ENCODE measurements around the gene CARMIL1. TPM values are rescaled to one million over a fixed set of nuclear protein-coding genes. Genes with fewer than 3 reads are reported as not detected.

Gene CARMIL1
- total RNA-seq, 3 donors from 2014 or later: 1.2 to 1.9 (median 1.2) TPM

DNA sequence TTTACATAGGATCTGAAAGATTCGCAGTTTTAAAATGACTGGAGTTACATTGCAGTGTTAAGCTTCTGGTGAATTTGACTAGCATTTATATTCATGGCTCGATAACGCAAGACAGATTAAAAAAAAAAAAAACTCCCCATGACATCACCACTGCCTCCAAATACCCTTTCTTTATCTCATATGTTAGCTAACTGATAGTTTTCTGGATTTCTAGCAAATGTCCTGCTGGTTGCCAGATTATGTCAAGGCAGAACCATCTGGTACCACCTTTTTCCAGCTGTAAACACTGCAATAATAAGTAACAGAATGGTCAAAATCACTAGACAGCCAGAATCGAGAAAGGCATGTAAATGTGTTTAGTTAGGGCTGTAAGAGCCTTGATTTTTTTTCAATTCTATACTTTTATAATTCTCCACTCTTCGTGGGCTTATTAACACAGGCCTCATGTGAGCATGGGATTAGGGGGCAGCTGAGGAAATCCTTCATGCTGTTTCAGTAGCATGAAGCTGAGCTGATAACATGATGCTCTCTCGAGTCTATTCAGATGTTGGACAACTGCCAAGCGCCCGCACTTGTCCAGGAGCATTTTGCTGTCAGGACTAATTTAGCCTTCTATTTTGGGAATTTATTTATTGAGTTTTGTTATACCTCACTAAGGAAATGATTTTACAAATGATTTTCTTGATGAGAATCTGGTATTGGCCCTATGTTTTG is 206.8 kb downstream of the CARMIL1 start:
- no peak overlapping the region for H3K4me3 Mint-ChIP-seq
- H3K27me3 Mint-ChIP-seq (ENCODE audit: low read depth): no peaks in the 10 kb centered on the region
- DNase-seq: no peak
- H3K9me3 Mint-ChIP-seq: no peaks in the 10 kb centered on the region
- peaks cover 4% of the 10 kb centered on the region for H3K4me1 Mint-ChIP-seq (ENCODE audit: low read depth)
- ATAC-seq: no peak
- H3K36me3 Mint-ChIP-seq (ENCODE audit: insufficient read depth): peaks cover 9% of the 10 kb centered on the region

DNA sequence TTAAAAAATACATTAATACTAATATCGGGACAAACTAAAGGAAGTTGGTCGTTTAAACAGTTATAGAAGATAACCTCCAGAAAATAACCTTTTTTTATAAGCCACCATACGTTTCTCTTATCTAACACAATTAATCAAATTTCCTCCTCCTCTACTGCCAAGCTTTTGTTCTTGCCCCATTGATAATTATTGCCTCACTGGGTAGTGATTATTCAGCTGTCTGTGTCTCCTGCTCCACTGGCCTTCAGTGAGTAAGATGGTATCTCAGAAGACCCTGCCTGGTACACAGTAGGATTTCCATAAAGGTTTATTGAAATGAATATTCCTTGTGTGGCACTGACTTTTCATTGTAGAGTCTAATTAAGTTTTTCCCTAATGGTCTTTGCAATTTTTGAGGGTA is 207.4 kb downstream of the CARMIL1 start:
- Mint-ChIP-seq H3K4me1 (ENCODE audit: low read depth) (peaks cover 4% of the 10 kb centered on the region), H3K27me3 (ENCODE audit: low read depth) (no peaks in the 10 kb centered on the region), H3K36me3 (ENCODE audit: insufficient read depth) (peaks cover 9% of the 10 kb centered on the region), H3K4me3 (no peak overlapping the region), H3K9me3 (no peaks in the 10 kb centered on the region)
- ATAC-seq (no peak), DNase-seq (no peak)

DNA sequence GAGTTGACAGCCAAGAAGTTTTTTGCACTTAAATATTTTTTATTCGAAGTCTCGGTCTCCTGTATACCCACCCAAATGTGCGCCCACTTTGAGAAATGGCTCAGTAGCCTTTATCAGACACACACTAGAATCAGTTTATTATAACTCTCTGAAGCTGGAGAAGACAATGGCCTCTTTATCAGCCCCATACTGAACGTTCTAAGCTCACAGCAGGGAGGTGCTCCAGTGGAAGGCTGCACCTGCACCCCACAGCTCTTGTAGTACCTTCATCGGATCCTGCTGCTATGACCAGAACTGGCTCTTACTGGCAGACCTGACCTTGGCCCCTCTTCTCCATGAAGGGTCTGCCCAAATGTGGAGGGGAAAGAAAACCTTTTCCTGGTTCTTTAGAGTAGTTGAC is 207.8 kb downstream of the CARMIL1 start:
- Mint-ChIP-seq H3K27me3 (ENCODE audit: low read depth) (no peaks in the 10 kb centered on the region), H3K4me1 (ENCODE audit: low read depth) (peaks cover 4% of the 10 kb centered on the region), H3K36me3 (ENCODE audit: insufficient read depth) (peaks cover 9% of the 10 kb centered on the region), H3K9me3 (no peaks in the 10 kb centered on the region), H3K4me3 (no peak overlapping the region)
- no peak for ATAC-seq
- DNase-seq: no peak

- no peaks in the 10 kb centered on the region for H3K27me3 Mint-ChIP-seq (ENCODE audit: low read depth)
- peaks cover 4% of the 10 kb centered on the region for H3K4me1 Mint-ChIP-seq (ENCODE audit: low read depth)
- no peaks in the 10 kb centered on the region for H3K9me3 Mint-ChIP-seq
- ATAC-seq (no peak), DNase-seq (no peak)
- H3K4me3 Mint-ChIP-seq: no peak overlapping the region
- H3K36me3 Mint-ChIP-seq (ENCODE audit: insufficient read depth): peaks cover 4% of the 10 kb centered on the region
Measured at GRCh38 chr6:25488156-25488555, 209.0 kb downstream of the CARMIL1 start.

DNA sequence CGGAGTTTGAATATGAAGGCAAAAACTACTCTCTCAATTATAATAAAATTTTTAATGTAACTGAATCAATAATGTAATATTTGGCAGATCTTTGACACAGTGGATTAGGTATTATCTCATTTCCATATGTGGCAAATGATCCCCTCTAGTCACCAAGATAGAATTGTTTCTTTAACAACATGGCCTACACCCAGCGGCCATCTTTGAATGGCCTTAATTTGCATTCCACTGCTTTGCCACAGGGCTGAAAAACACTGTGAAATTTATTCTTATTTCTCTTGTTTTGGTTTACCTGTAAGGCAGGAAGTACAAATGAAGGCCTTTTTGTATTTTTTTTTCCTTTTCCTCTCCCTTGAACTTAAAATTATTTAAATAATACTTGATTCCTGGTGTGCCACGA is 210.2 kb downstream of the CARMIL1 start:
- no peak overlapping the region for H3K4me3 Mint-ChIP-seq
- no peaks in the 10 kb centered on the region for H3K9me3 Mint-ChIP-seq
- peaks cover 4% of the 10 kb centered on the region for H3K4me1 Mint-ChIP-seq (ENCODE audit: low read depth)
- no peaks in the 10 kb centered on the region for H3K27me3 Mint-ChIP-seq (ENCODE audit: low read depth)
- ATAC-seq: no peak
- no peaks in the 10 kb centered on the region for H3K36me3 Mint-ChIP-seq (ENCODE audit: insufficient read depth)
- no peak for DNase-seq

DNA sequence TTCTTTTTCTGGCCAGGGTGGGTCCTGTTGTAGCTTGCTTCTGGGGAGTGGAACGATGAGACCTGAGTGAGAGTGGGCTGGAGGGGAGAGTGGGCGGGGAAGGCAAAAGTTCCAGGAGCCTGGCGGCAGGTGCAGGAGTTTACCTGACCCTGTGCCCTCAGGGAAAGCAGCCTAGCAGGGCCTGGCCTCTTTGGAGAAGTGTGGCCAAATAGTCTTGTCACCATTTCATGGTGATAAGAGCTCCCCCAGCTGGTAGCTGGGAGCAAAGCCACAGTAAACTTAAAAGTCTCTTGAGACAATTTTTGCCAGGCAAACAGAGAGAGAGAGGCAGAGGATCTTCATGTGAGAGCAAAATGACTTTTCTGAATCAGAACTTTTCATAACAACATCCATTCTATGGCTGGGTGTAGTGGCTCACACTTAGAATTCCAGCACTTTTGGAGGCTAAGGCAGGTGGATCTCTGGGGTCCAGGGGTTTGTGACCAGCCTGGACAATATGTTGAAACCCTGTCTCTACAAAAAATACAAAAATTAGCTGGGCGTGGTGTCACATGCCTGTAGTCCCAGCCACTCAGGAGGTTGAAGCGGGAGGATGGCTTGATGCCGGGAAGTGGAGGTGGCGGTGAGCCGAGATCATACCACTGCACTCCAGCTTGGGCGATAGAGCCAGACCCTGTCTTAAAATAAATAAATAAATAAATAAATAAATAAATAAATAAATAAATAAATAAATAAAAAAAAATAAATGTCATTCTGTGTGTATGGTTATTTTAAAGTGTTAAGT is 211.0 kb downstream of the CARMIL1 start:
- no peaks in the 10 kb centered on the region for H3K27me3 Mint-ChIP-seq (ENCODE audit: low read depth)
- H3K36me3 Mint-ChIP-seq (ENCODE audit: insufficient read depth): no peaks in the 10 kb centered on the region
- H3K4me3 Mint-ChIP-seq: no peak overlapping the region
- peak; percentile 56 for DNase-seq
- peak; percentile 72 to 76 for ATAC-seq
- H3K4me1 Mint-ChIP-seq (ENCODE audit: low read depth): peaks cover 4% of the 10 kb centered on the region
- H3K9me3 Mint-ChIP-seq: no peaks in the 10 kb centered on the region

DNA sequence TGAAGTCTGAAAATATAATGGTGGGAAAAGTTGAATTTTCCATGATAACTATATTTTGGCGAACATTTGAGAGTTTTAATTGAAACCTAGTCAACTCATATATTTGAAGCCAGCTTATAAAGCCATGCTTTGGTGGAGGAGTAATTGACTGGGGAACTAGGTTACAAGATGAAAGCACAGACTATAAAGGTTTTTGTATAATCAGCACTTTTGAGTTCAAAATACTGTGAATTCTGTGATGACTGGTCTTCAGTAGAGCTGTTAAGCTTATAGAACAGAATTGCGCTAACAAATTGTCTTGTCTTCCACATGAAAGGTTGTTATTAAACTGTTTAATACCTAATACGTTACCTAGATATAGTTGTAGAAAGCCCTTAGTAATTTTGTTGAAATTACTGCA is 213.8 kb downstream of the CARMIL1 start:
- H3K9me3 Mint-ChIP-seq: no peaks in the 10 kb centered on the region
- ATAC-seq: no peak
- no peak overlapping the region for H3K4me3 Mint-ChIP-seq
- DNase-seq: no peak
- H3K27me3 Mint-ChIP-seq (ENCODE audit: low read depth): no peaks in the 10 kb centered on the region
- peaks cover 4% of the 10 kb centered on the region for H3K4me1 Mint-ChIP-seq (ENCODE audit: low read depth)
- no peaks in the 10 kb centered on the region for H3K36me3 Mint-ChIP-seq (ENCODE audit: insufficient read depth)

DNA sequence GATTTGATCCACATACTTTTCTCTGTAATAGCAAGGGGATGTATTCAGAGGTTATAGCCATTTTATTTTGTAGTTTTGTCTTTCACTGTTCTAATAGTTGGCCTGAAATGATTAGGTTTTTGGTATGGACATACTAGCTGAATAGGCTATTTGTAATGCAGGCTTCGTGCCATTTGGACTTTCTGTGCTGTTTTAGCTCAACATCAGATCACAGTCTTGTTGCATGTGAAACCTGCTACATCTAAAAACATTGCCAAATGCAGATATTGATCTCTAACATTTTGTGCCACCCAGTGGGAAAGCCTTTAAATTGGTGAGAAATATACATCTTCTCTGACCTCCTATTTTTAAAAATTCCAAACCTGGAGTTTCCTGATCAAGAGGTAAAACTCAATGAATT is 215.3 kb downstream of the CARMIL1 start:
- H3K27me3 Mint-ChIP-seq (ENCODE audit: low read depth): no peaks in the 10 kb centered on the region
- H3K36me3 Mint-ChIP-seq (ENCODE audit: insufficient read depth): no peaks in the 10 kb centered on the region
- H3K4me1 Mint-ChIP-seq (ENCODE audit: low read depth): peaks cover 4% of the 10 kb centered on the region
- H3K9me3 Mint-ChIP-seq: no peaks in the 10 kb centered on the region
- DNase-seq: no peak
- no peak overlapping the region for H3K4me3 Mint-ChIP-seq
- no peak for ATAC-seq

DNA sequence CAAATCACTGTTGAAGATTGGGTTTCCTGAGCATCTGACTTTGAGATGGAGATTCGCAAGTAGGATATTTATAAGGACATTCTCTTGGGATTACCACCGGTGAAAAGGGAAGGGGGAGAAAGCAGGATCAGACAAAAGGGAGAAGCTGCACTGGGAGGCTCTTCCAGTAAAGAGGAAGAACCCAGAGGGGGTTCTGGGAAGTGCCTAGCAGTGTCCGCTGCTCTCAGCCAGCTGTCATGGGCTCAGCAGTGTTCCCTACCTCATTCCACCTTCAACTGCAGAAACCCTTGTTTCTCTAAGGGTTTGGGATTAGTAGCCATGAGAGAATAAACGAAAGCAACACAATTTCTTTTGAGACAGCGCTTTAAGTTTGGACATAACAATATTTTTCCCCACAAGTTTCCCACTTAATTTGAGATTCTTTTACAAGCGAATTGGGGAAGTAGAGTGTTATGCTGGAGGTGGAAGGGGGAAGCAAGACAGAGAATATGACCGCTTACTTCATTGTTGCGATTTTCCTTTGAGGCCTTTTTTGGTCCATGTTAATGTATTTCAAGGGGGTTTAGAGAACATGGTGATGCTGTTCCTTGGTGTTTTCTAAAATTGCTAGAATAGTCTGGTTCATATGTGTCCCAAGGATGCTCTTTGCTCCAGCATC is 218.3 kb downstream of the CARMIL1 start:
- Mint-ChIP-seq H3K9me3 (no peaks in the 10 kb centered on the region), H3K36me3 (ENCODE audit: insufficient read depth) (no peaks in the 10 kb centered on the region), H3K4me3 (no peak overlapping the region), H3K4me1 (ENCODE audit: low read depth) (no peaks in the 10 kb centered on the region), H3K27me3 (ENCODE audit: low read depth) (no peaks in the 10 kb centered on the region)
- ATAC-seq (no peak), DNase-seq (no peak)

GRCh38 chr6:25498505-25498904 is 219.3 kb downstream of the CARMIL1 start:
- Mint-ChIP-seq H3K4me3 (no peak overlapping the region), H3K4me1 (ENCODE audit: low read depth) (no peaks in the 10 kb centered on the region), H3K9me3 (no peaks in the 10 kb centered on the region), H3K27me3 (ENCODE audit: low read depth) (no peaks in the 10 kb centered on the region), H3K36me3 (ENCODE audit: insufficient read depth) (no peaks in the 10 kb centered on the region)
- DNase-seq (no peak), ATAC-seq (no peak)

- ATAC-seq (no peak), DNase-seq (no peak)
- Mint-ChIP-seq H3K4me3 (no peak overlapping the region), H3K36me3 (ENCODE audit: insufficient read depth) (peaks cover 1% of the 10 kb centered on the region), H3K4me1 (ENCODE audit: low read depth) (no peaks in the 10 kb centered on the region), H3K9me3 (no peaks in the 10 kb centered on the region), H3K27me3 (ENCODE audit: low read depth) (no peaks in the 10 kb centered on the region)
Measured at GRCh38 chr6:25499615-25500235, 220.6 kb downstream of the CARMIL1 start.

- Mint-ChIP-seq H3K36me3 (ENCODE audit: insufficient read depth) (peaks cover 2% of the 10 kb centered on the region), H3K9me3 (no peaks in the 10 kb centered on the region), H3K4me1 (ENCODE audit: low read depth) (no peaks in the 10 kb centered on the region), H3K4me3 (no peak overlapping the region), H3K27me3 (ENCODE audit: low read depth) (no peaks in the 10 kb centered on the region)
- DNase-seq (no peak), ATAC-seq (no peak)
Measured at GRCh38 chr6:25503686-25504085, 224.5 kb downstream of the CARMIL1 start.

DNA sequence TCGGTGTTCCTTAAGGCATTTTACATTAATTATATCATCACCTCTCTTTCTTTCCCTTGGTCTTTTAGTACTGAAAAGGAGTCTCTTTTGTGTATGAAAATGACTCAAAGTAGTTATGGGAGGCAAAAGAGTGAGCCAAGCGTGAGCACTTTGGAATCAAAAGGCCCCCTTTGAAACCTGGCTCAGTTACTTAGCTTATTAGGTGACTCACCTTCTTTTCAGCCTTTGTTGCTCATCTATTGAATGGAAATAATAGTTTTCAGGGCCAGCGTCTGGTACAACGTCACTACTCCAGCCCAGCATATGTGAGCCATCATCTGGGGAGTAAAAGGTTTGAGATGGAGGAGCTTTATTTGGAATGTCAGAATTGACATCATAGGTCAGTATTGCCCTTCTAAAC is 225.5 kb downstream of the CARMIL1 start:
- Mint-ChIP-seq H3K9me3 (no peaks in the 10 kb centered on the region), H3K4me3 (no peak overlapping the region), H3K27me3 (ENCODE audit: low read depth) (no peaks in the 10 kb centered on the region), H3K4me1 (ENCODE audit: low read depth) (no peaks in the 10 kb centered on the region), H3K36me3 (ENCODE audit: insufficient read depth) (peaks cover 4% of the 10 kb centered on the region)
- no peak for DNase-seq
- ATAC-seq: no peak

- H3K36me3 Mint-ChIP-seq (ENCODE audit: insufficient read depth): peaks cover 4% of the 10 kb centered on the region
- no peak overlapping the region for H3K4me3 Mint-ChIP-seq
- ATAC-seq: no peak
- no peak for DNase-seq
- no peaks in the 10 kb centered on the region for H3K9me3 Mint-ChIP-seq
- H3K4me1 Mint-ChIP-seq (ENCODE audit: low read depth): no peaks in the 10 kb centered on the region
- H3K27me3 Mint-ChIP-seq (ENCODE audit: low read depth): no peaks in the 10 kb centered on the region
Measured at GRCh38 chr6:25506020-25506419, 226.8 kb downstream of the CARMIL1 start.
